Heart left ventricle (tissue), 16 donors: ENCODE data around the gene PDZD4. TPM values are rescaled to one million over a fixed set of nuclear protein-coding genes. Genes with fewer than 3 reads are reported as not detected.

ENCODE experiments used
- ATAC-seq, 4 donors: fragments of 200-7000 bp; cut with Tn5 transposase; one replicate each; pipeline ENCODE4 v1.9.1; 2020 to 2022; ENCODE audit warnings: moderate library complexity in 4 of 4, mild to moderate bottlenecking in 3 of 4, moderate number of reproducible peaks in 1 of 4
- DNase-seq, 5 donors: peaks; one replicate each; pipeline ENCODE4 v3.0.0-alpha.2; 2020
- H3K27ac ChIP-seq, 12 donors: fragments of 200-600 bp; sonication (generic) in 4 of 12; one replicate each; pipeline versions ENCODE4 v1.5.0 to v1.8.0; 2016 to 2022; ENCODE audit warnings: mild to moderate bottlenecking in 2 of 12
- H3K27me3 ChIP-seq, 9 donors: fragments of 200-600 bp; sonication (generic) in 2 of 9; one replicate each; pipeline versions ENCODE4 v1.5.1 to v1.8.0; 2016 to 2022; ENCODE audit warnings: mild to moderate bottlenecking in 3 of 9
- H3K36me3 ChIP-seq, 9 donors: fragments of 200-600 bp; sonication (generic) in 2 of 9; one replicate each; pipeline versions ENCODE4 v1.5.0 to v1.8.0; 2018 to 2022; ENCODE audit warnings: mild to moderate bottlenecking in 2 of 9
- H3K4me1 ChIP-seq, 12 donors: fragments of 200-600 bp; sonication (generic) in 4 of 12; one replicate each; pipeline versions ENCODE4 v1.5.0 to v1.8.0; 2016 to 2022; ENCODE audit warnings: mild to moderate bottlenecking in 3 of 12
- H3K4me3 ChIP-seq, 12 donors: fragments of 200-600 bp; sonication (generic) in 4 of 12; one replicate each; pipeline versions ENCODE4 v1.5.0 to v1.8.0; 2017 to 2022; ENCODE audit warnings: mild to moderate bottlenecking in 9 of 12, moderate library complexity in 4 of 12
- H3K9me3 ChIP-seq, 12 donors: fragments of 200-600 bp; sonication (generic) in 4 of 12; one replicate each; pipeline versions ENCODE4 v1.5.0 to v1.8.0; 2016 to 2022; ENCODE audit warnings: mild to moderate bottlenecking in 1 of 12
- CTCF ChIP-seq, 12 donors: fragments of 200-600 bp; sonication (generic) in 4 of 12; IDR thresholded peaks; one replicate each; pipeline versions ENCODE4 v1.5.0 to v1.8.0; 2018 to 2022; ENCODE audit warnings: antibody characterized with exemption in 12 of 12, mild to moderate bottlenecking in 5 of 12
- POLR2A ChIP-seq, 2 donors: fragments of 450-650 bp; IDR thresholded peaks; one replicate each; pipeline ENCODE4 v1.6.1; 2017; ENCODE audit warnings: antibody characterized with exemption in 2 of 2, mild to moderate bottlenecking in 2 of 2, moderate library complexity in 2 of 2
- WGBS, 4 donors: extraction: QIAGEN DNeasy Blood & Tissue Kit in 2 of 4; methylation state at CpG; one replicate each; pipeline versions ENCODE4 v1.1.5 to v1.1.7; 2013 to 2018; 5-methylcytosine and 5-hydroxymethylcytosine counted together
- intact Hi-C, 10 donors: fragments of 100-400 bp; cut with DNase I; formaldehyde crosslinking; loops; one replicate each; pipeline versions ENCODE4 v1.11.1 to v1.14.2; 2022
- polyA plus RNA-seq, 2 donors: library from polyadenylated mRNA; stranded (reverse); fragments of 200-250 nt; gene quantifications; one replicate each; pipeline ENCODE4 v1.2.3, GENCODE V29; 2013
- total RNA-seq, 9 donors: library from RNA; depleted of rRNA in 2 of 9; stranded (reverse); fragments of >200 nt in 2 of 9; fragmentation: NEBNext Ultra II Directional in 3 of 9; extraction: Animal tissue kit (Norgen Biotek cat#: 25700) in 3 of 9; gene quantifications; one replicate each; pipeline versions ENCODE4 v1.1.0 to v1.2.4, GENCODE V29; 2016 to 2023
- donor health status: ischemic (EF 13 %, LVEDD 7.1; RV severe dilation, severe dysfunction).
- donor health status: healthy with polysubstance abuse.
- donor health status: DM: no; HTN: yes; CAD: no.
- donor health status: DM: no; HTN: no; CAD: no.
- donor health status: ischemic (EF 25% LVEDD 6.9; RV normal size, moderate dysfunction).
- donor health status: ischemic (EF 25% LVEDD 5.7; RV mildly dilated, moderate dysfunction).
- donor health status: healthy.
- donor health status: DM: yes; HTN: yes; CAD: no.
- donor health status: ischemic (EF 35%, LVEDD 5.7; RV mildly dilated, moderate dysfunction).
- donor health status: nonischemic (EF 11% LVEDD 7.7; RV severe dilation, severe dysfunction).
- donor health status: DM: yes; HTN: yes; CAD: no.
- donor health status: PGD.
- donor health status: ischemic (EF 29% LVEDD 5.4; RV normal size, mild dysfunction).
- donor health status: nonischemic (EF 23%, LVEDD 6.1; RV moderate dilation, normal function).

PDZD4 gene
- total and polyA plus RNA-seq, 11 donors, result 1.7 to 4.0 (median 2.4) TPM

GRCh38 chrX:153831429-153832150, 1.2 kb upstream of the PDZD4 start:
- TF ChIP-seq POLR2A (IDR thresholded peaks at IDR 0.05) (no peak), CTCF (IDR thresholded peaks at IDR 0.05) (no peak)
- Histone ChIP-seq H3K4me1 (peaks cover 0 to 23% (median 0%) of the 10 kb centered on the region in 12 donors), H3K9me3 (no peaks in the 10 kb centered on the region), H3K27me3 (peaks cover 0 to 69% (median 0%) of the 10 kb centered on the region in 9 donors), H3K4me3 (no peak overlapping the region), H3K36me3 (no peaks in the 10 kb centered on the region), H3K27ac (no peak overlapping the region)
- ATAC-seq, result no peak
- intact Hi-C loops, result loop anchor here in 2 of 10 donors (10.0 kb wide), 1 partner anchor 73 kb away; the partner anchor contains the start of gene AVPR2 (in 2 of the 2)
- DNase-seq, result no peak
- WGBS, 4 donors, result 60 to 71% (median 67%) methylated on average over 19 to 23 of the region's 23 CpGs

GRCh38 chrX:153830640-153831428, 490 bp upstream of the PDZD4 start:
- 3 to 35% (median 13%) methylated on average over 10 to 100 of the region's 102 CpGs for WGBS, 4 donors
- Histone ChIP-seq H3K27ac (no peak overlapping the region), H3K36me3 (no peaks in the 10 kb centered on the region), H3K9me3 (no peaks in the 10 kb centered on the region), H3K4me1 (peaks cover 0 to 23% (median 0%) of the 10 kb centered on the region in 12 donors), H3K4me3 (peak overlapping the region in 7 of 12 donors; percentile 26 to 59 (median 51)), H3K27me3 (peaks cover 0 to 71% (median 0%) of the 10 kb centered on the region in 9 donors)
- DNase-seq (no peak), ATAC-seq (no peak)
- intact Hi-C loops, result loop anchor here in 2 of 10 donors (10.0 kb wide), 1 partner anchor 74 kb away; the partner anchor contains the start of gene AVPR2 (in 2 of the 2)
- TF ChIP-seq CTCF (IDR thresholded peaks at IDR 0.05), result no peak
- no peak for TF ChIP-seq POLR2A (IDR thresholded peaks at IDR 0.05)

- peak overlapping the region; percentile 19 to 59 (median 49) for H3K4me3 ChIP-seq
- TF ChIP-seq CTCF (IDR thresholded peaks at IDR 0.05) (no peak), POLR2A (IDR thresholded peaks at IDR 0.05) (no peak)
- H3K27me3 ChIP-seq, result peaks cover 0 to 81% (median 0%) of the 10 kb centered on the region in 9 donors
- H3K27ac ChIP-seq, result peak overlapping the region in 1 of 12 donors; percentile 68
- ATAC-seq, result peak in 1 of 4 donors; percentile 38
- DNase-seq, result no peak
- H3K9me3 ChIP-seq, result no peaks in the 10 kb centered on the region
- peaks cover 0 to 23% (median 0%) of the 10 kb centered on the region in 12 donors for H3K4me1 ChIP-seq
- intact Hi-C loops, result loop anchor here in 1 of 10 donors (5.0 kb wide), 2 partner anchors 58 to 73 kb away; partner anchors contain the start of genes AVPR2 and L1CAM
- WGBS, 4 donors, result 1 to 52% (median 12%) methylated on average over 5 to 27 of the region's 27 CpGs
- no peaks in the 10 kb centered on the region for H3K36me3 ChIP-seq
These were observed 870 bp downstream of the PDZD4 start for GRCh38 chrX:153829549-153829798.
